ENCODE measurements around the gene ACTRT2. TPM values are rescaled to one million over a fixed set of nuclear protein-coding genes. Genes with fewer than 3 reads are reported as not detected.

Gene ACTRT2
- total and polyA plus RNA-seq, 2 donors = not detected

DNA sequence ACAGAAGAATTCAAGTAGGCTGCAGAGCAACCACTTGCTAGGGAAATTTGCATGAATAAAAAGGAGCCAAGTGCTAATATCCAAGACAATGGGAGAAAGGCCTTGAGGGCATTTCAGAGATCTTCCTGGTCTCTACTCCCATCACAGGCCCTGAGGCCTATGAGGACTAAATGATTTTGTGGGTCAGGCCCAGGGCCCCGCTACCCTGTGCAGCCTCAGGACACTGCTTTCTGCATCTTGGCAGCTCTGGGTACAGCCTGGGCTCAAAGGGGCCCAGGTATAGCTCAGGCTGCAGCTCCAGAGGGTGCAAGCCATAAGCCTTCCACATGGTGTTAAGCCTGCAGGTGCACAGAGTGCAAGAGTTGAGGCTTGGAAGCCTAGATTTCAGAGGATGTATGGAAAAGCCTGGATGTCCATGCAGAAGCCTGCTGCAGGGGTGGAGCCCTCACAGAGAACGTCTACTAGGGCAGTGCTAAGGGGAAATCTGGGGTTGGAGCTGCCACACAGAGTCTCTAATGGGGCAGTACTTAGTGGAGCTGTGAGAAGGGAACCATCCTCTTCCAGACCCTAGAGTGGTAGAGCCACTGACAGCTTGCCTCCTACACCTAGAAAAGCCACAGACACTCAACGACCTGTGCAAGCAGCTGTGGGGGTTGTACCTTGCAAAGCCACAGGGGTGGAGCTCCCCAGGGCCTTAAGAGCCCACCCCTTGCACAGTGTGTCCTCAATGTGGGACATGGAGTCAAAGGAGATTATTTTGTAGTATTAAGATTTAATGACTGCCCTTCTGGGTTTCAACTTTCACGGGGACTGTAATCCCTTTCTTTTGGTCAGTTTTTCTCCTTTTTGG is 13.7 kb upstream of the ACTRT2 start:
- Histone ChIP-seq H3K4me1 (ENCODE audit: control insufficient read depth in 2 of 2, insufficient read depth in 2 of 2, low read length in 2 of 2) (no peaks in the 10 kb centered on the region), H3K36me3 (ENCODE audit: control insufficient read depth in 2 of 2, insufficient read depth in 2 of 2, low read length in 1 of 2) (no peaks in the 10 kb centered on the region), H3K4me3 (ENCODE audit: low read length in 2 of 2) (no peak overlapping the region), H3K27me3 (ENCODE audit: control insufficient read depth in 2 of 2, insufficient read depth in 1 of 2, low read length in 1 of 2) (peaks cover 0 to 11% of the 10 kb centered on the region in 2 donors), H3K9me3 (ENCODE audit: control insufficient read depth in 2 of 2, insufficient read depth in 1 of 2, low read length in 1 of 2) (peaks cover 0 to 7% of the 10 kb centered on the region in 2 donors), H3K27ac (ENCODE audit: low read depth in 1 of 2, low read length in 1 of 2) (no peak overlapping the region)
- DNase-seq (ENCODE audit: low read depth in 6 of 9, low spot score in 9 of 9) = no peak
- WGBS = 76% methylated on average over 4 of the region's 4 CpGs

DNA sequence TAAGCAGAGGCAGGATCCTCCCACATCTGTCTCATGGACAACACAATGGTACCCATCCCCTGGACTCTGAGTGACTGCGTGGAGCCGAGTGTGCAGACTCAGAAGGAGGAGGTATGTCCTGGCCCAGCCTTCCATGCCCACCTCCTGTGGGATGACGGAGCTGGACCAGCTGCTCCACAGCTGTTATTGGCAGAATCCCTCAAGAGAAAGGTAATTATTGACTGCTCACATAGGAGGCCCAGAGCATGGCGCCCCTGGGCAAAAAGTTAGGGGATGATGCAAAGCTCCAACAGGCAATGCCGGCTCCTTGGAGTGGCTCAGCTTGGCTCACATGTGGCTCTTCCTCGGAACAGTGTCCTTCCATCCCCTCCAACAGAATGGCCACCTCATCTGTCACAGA is 12.2 kb upstream of the ACTRT2 start:
- no peak overlapping the region for H3K4me3 ChIP-seq (ENCODE audit: low read length in 2 of 2)
- H3K36me3 ChIP-seq (ENCODE audit: control insufficient read depth in 2 of 2, insufficient read depth in 2 of 2, low read length in 1 of 2) = no peaks in the 10 kb centered on the region
- H3K9me3 ChIP-seq (ENCODE audit: control insufficient read depth in 2 of 2, insufficient read depth in 1 of 2, low read length in 1 of 2) = peaks cover 0 to 7% of the 10 kb centered on the region in 2 donors
- H3K4me1 ChIP-seq (ENCODE audit: control insufficient read depth in 2 of 2, insufficient read depth in 2 of 2, low read length in 2 of 2) = no peaks in the 10 kb centered on the region
- no peak overlapping the region for H3K27ac ChIP-seq (ENCODE audit: low read depth in 1 of 2, low read length in 1 of 2)
- H3K27me3 ChIP-seq (ENCODE audit: control insufficient read depth in 2 of 2, insufficient read depth in 1 of 2, low read length in 1 of 2) = peaks cover 0 to 26% of the 10 kb centered on the region in 2 donors
- DNase-seq (ENCODE audit: low read depth in 6 of 9, low spot score in 9 of 9) = no peak
- 95% methylated on average over 6 of the region's 6 CpGs for whole genome bisulfite sequencing

DNA sequence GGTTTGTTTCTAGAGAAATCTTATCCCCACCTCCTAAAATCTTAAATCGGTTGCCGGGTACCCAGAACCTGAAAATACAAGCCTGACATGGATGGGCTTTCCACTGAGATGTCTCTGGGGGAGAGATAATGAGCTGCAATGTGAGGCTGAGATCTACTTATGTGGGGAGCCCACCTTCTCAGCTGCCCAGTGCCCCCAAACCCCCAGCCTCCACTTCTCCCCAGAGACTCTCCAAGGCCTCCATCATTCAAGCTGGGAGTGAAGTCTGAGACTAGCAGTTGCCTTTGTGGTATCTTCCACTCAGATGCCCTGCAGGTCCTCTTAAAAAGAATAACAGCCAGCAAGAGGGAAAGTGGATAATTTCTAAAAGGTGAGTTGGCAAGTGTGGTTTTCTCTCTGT is 11.7 kb upstream of the ACTRT2 start:
- no peaks in the 10 kb centered on the region for H3K36me3 ChIP-seq (ENCODE audit: control insufficient read depth in 2 of 2, insufficient read depth in 2 of 2, low read length in 1 of 2)
- peaks cover 0 to 31% of the 10 kb centered on the region in 2 donors for H3K27me3 ChIP-seq (ENCODE audit: control insufficient read depth in 2 of 2, insufficient read depth in 1 of 2, low read length in 1 of 2)
- no peak overlapping the region for H3K4me3 ChIP-seq (ENCODE audit: low read length in 2 of 2)
- no peaks in the 10 kb centered on the region for H3K4me1 ChIP-seq (ENCODE audit: control insufficient read depth in 2 of 2, insufficient read depth in 2 of 2, low read length in 2 of 2)
- peaks cover 0 to 7% of the 10 kb centered on the region in 2 donors for H3K9me3 ChIP-seq (ENCODE audit: control insufficient read depth in 2 of 2, insufficient read depth in 1 of 2, low read length in 1 of 2)
- no peak for DNase-seq (ENCODE audit: low read depth in 6 of 9, low spot score in 9 of 9)
- H3K27ac ChIP-seq (ENCODE audit: low read depth in 1 of 2, low read length in 1 of 2) = no peak overlapping the region
- 100% methylated on average over 2 of the region's 2 CpGs for WGBS

DNA sequence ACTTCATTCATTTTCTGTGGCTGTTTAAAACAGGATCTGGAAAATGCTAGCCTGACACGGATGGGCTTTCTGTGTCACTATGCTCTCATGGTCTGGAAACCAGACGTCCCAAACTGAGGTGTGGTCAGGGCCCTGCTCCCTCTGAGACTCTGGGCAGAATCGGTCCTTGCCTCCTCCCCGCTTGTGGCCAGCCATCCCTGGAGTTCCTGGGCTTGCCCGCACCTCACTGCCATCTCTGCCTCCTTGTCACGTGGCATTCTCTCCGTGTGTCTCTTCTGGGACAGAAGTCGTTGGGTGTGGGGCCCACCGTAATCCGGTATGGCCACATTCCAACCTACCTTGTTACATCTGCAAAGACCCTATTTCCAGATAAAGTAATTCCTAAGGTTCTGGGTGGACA is 10.1 kb upstream of the ACTRT2 start:
- DNase-seq (ENCODE audit: low read depth in 6 of 9, low spot score in 9 of 9) = no peak
- H3K4me1 ChIP-seq (ENCODE audit: control insufficient read depth in 2 of 2, insufficient read depth in 2 of 2, low read length in 2 of 2) = no peaks in the 10 kb centered on the region
- H3K27ac ChIP-seq (ENCODE audit: low read depth in 1 of 2, low read length in 1 of 2) = no peak overlapping the region
- no peaks in the 10 kb centered on the region for H3K36me3 ChIP-seq (ENCODE audit: control insufficient read depth in 2 of 2, insufficient read depth in 2 of 2, low read length in 1 of 2)
- peaks cover 0 to 47% of the 10 kb centered on the region in 2 donors for H3K27me3 ChIP-seq (ENCODE audit: control insufficient read depth in 2 of 2, insufficient read depth in 1 of 2, low read length in 1 of 2)
- WGBS = 94% methylated on average over 10 of the region's 10 CpGs
- H3K9me3 ChIP-seq (ENCODE audit: control insufficient read depth in 2 of 2, insufficient read depth in 1 of 2, low read length in 1 of 2) = peaks cover 0 to 7% of the 10 kb centered on the region in 2 donors
- H3K4me3 ChIP-seq (ENCODE audit: low read length in 2 of 2) = no peak overlapping the region

DNA sequence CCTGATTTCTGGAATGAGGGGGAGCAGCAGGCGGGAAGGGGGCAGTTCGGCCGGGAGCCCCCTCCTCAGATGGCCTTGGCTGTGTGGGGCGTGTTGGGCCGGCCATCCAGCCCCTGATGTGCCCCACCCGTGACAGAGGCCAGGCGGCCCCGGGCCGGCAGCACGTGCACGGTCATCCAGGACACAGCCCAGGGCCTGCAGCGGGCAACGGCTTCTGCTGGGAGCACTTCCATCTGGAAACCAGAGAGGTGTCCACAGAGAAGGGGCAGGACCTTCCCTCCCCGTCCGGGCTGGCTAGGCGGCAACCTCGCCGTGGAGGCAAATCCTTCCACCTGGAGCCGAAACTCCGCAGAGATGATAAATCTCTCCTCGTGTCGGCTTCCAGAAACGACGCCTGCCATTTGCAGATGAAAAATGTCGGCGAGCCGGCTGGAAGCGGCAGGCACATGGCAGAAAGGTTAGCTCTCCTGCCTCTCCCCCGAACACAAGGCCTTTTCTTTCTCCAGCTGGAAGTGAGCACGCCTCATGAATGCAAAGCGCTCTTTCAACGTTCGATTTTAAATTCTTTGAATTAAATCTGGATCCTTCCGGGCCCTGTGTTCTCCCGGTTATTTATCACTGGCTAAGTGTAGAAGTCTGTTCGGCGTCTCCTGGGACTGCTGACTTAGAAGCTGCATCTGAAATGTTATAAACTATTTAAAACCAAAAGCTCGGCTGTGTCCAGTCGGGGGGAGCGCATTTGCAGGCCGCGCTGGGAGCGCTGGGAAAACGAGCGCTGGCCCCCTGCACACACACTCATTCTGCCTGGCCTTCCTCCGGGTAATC is 9.4 kb upstream of the ACTRT2 start:
- Histone ChIP-seq H3K4me1 (ENCODE audit: control insufficient read depth in 2 of 2, insufficient read depth in 2 of 2, low read length in 2 of 2) (no peaks in the 10 kb centered on the region), H3K4me3 (ENCODE audit: low read length in 2 of 2) (no peak overlapping the region), H3K36me3 (ENCODE audit: control insufficient read depth in 2 of 2, insufficient read depth in 2 of 2, low read length in 1 of 2) (no peaks in the 10 kb centered on the region), H3K27ac (ENCODE audit: low read depth in 1 of 2, low read length in 1 of 2) (no peak overlapping the region), H3K9me3 (ENCODE audit: control insufficient read depth in 2 of 2, insufficient read depth in 1 of 2, low read length in 1 of 2) (peaks cover 0 to 7% of the 10 kb centered on the region in 2 donors), H3K27me3 (ENCODE audit: control insufficient read depth in 2 of 2, insufficient read depth in 1 of 2, low read length in 1 of 2) (peaks cover 0 to 50% of the 10 kb centered on the region in 2 donors)
- no peak for DNase-seq (ENCODE audit: low read depth in 6 of 9, low spot score in 9 of 9)
- WGBS = 76% methylated on average over 46 of the region's 46 CpGs

DNA sequence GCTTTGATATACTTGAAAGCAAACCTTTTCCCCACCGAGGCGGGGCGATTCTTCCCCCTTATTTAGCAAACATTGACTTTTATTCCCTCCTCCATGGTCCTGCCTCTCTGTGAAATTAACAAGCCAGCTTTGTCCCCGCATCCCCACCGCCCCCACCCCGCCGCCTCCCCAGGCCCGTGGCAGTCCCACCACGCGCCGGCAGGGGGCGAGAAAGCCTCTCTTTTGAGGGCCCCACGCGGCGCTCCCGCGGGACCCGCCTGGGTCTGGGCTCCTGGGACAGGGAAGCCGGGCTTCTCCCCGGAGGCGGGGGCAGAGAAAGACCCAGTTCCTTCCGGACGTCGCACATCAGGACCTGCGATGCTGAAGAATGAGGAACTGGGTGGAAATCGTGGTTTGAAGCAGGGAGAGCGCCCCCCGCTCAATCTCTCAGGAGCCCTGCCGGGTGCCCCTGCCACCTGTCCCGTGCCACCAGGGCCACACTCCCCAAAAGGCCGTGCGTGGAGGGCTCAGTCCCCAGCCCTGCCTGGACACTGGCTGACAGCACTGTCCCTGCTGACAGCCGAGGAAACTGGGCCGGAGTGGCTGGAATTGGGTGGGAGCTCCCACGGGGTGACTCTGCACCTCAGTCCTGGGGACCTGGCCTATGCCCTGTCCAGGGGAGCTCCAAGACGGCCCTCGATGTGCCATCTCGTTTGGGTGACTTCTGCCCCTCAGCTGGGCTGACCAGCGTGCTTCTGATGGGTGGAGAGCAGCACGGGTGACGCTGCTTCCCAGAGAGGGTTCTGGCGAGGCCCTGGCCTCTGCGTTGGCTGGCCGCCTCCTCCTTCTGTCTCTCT is 8.6 kb upstream of the ACTRT2 start:
- Histone ChIP-seq H3K9me3 (ENCODE audit: control insufficient read depth in 2 of 2, insufficient read depth in 1 of 2, low read length in 1 of 2) (peaks cover 0 to 2% of the 10 kb centered on the region in 2 donors), H3K27ac (ENCODE audit: low read depth in 1 of 2, low read length in 1 of 2) (no peak overlapping the region), H3K4me3 (ENCODE audit: low read length in 2 of 2) (no peak overlapping the region), H3K4me1 (ENCODE audit: control insufficient read depth in 2 of 2, insufficient read depth in 2 of 2, low read length in 2 of 2) (no peaks in the 10 kb centered on the region), H3K36me3 (ENCODE audit: control insufficient read depth in 2 of 2, insufficient read depth in 2 of 2, low read length in 1 of 2) (no peaks in the 10 kb centered on the region), H3K27me3 (ENCODE audit: control insufficient read depth in 2 of 2, insufficient read depth in 1 of 2, low read length in 1 of 2) (peaks cover 0 to 57% of the 10 kb centered on the region in 2 donors)
- WGBS = 29% methylated on average over 44 of the region's 44 CpGs
- DNase-seq (ENCODE audit: low read depth in 6 of 9, low spot score in 9 of 9) = peak in 4 of 9 donors; percentile 13 to 47 (median 38)

DNA sequence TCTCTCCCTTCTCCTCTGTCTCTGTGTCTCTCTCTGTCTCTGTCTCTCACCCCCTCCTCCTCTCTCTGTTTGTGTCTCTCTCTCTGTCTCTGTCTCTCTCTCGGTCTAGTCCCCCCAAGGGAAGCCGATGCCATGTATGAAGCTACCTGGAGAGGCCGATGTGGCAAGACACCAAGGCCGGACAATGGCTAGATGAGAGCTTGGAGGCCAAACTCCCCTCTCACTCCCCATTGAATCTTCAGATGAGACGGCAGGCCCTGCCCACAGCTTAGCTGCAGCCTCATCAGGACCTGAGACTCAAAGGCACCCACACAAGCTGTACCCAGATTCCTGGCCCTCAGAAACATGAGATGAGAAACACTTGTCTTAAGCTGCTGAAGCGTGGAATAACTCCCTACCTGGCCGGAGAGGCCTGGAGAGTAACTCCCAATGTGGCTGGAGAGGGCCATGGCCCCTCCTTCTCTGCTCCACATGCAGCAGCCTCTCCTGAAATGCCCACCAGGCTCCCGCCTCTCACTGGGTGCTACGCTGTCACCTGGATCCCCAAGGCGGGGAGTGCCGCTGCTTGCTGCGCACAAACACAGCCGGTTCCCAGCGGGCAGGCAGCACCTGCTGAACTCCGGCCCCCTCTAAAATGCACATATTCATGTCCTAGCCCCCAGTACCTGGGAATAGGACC is 7.8 kb upstream of the ACTRT2 start:
- no peak overlapping the region for H3K27ac ChIP-seq (ENCODE audit: low read depth in 1 of 2, low read length in 1 of 2)
- no peak overlapping the region for H3K4me3 ChIP-seq (ENCODE audit: low read length in 2 of 2)
- WGBS = 93% methylated on average over 15 of the region's 15 CpGs
- no peaks in the 10 kb centered on the region for H3K9me3 ChIP-seq (ENCODE audit: control insufficient read depth in 2 of 2, insufficient read depth in 1 of 2, low read length in 1 of 2)
- DNase-seq (ENCODE audit: low read depth in 6 of 9, low spot score in 9 of 9) = no peak
- no peaks in the 10 kb centered on the region for H3K4me1 ChIP-seq (ENCODE audit: control insufficient read depth in 2 of 2, insufficient read depth in 2 of 2, low read length in 2 of 2)
- peaks cover 0 to 63% of the 10 kb centered on the region in 2 donors for H3K27me3 ChIP-seq (ENCODE audit: control insufficient read depth in 2 of 2, insufficient read depth in 1 of 2, low read length in 1 of 2)
- no peaks in the 10 kb centered on the region for H3K36me3 ChIP-seq (ENCODE audit: control insufficient read depth in 2 of 2, insufficient read depth in 2 of 2, low read length in 1 of 2)

DNA sequence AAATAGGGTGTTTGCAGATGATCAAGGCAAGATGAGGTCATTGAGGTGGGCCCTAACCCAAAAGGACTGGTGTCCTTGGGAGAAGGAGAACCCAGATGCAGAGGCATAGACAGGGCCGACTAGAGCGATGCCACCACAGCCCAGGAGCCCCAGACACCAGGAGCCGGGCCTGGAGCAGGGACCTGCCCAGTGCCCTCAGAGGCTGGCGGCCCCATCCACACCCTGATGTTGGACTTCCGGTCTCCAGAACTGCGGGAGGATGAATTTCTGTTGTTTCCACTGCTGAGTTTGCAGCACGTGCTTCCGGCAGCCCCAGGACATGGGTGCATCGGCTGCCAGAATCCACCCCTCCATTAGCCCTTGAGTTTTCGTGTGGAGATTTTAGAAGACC is 7.2 kb upstream of the ACTRT2 start:
- Histone ChIP-seq H3K36me3 (ENCODE audit: control insufficient read depth in 2 of 2, insufficient read depth in 2 of 2, low read length in 1 of 2) (no peaks in the 10 kb centered on the region), H3K4me3 (ENCODE audit: low read length in 2 of 2) (no peak overlapping the region), H3K27me3 (ENCODE audit: control insufficient read depth in 2 of 2, insufficient read depth in 1 of 2, low read length in 1 of 2) (peaks cover 0 to 63% of the 10 kb centered on the region in 2 donors), H3K4me1 (ENCODE audit: control insufficient read depth in 2 of 2, insufficient read depth in 2 of 2, low read length in 2 of 2) (no peaks in the 10 kb centered on the region), H3K27ac (ENCODE audit: low read depth in 1 of 2, low read length in 1 of 2) (no peak overlapping the region), H3K9me3 (ENCODE audit: control insufficient read depth in 2 of 2, insufficient read depth in 1 of 2, low read length in 1 of 2) (no peaks in the 10 kb centered on the region)
- WGBS = 93% methylated on average over 10 of the region's 10 CpGs
- DNase-seq (ENCODE audit: low read depth in 6 of 9, low spot score in 9 of 9) = no peak
